A549 (cell line): Measurements from ENCODE around the gene ALG2. TPM values are rescaled to one million over a fixed set of nuclear protein-coding genes. Genes with fewer than 3 reads are reported as not detected.
"Not testable (repeated sequence)": the region's sequence is repeated elsewhere in the genome, so short reads cannot be mapped to it uniquely, and the experiment has no call there.

Experiments used
- ATAC-seq, 2 experiments: fragments of 200-7000 bp in 1 of 2; fragments of >200 bp in 1 of 2; cut with Nextera tagmentation in 1 of 2; cut with Tn5 transposase in 1 of 2; 3 replicates each; pipeline versions ENCODE4 v1.8.0 to v1.9.1; 2018 to 2020; ENCODE audit warnings: mild to moderate bottlenecking in 1 of 2, moderate library complexity in 1 of 2
- CTCF ChIA-PET: fragments of 300-600 bp; sonication (Branson Sonifier 250); formaldehyde crosslinking; extraction: SDS; loops from one replicate; lab custom pipeline; 2021; ENCODE audit warnings: antibody characterized with exemption, inconsistent platforms; lab: Yijun Ruan, JAX
- POLR2A ChIA-PET: fragments of 350-600 bp; formaldehyde crosslinking; extraction: SDS; loops from one replicate; lab custom pipeline; 2021; ENCODE audit warnings: antibody characterized with exemption, inconsistent platforms; lab: Yijun Ruan, JAX
- DNase-seq, 2 experiments: peaks; one replicate each; pipeline versions ENCODE4 v3.0.0 to v3.0.0-alpha.2; 2011 to 2016; ENCODE audit warnings: low read depth in 1 of 2, low spot score in 1 of 2
- FAIRE-seq: peaks from 2 replicates; lab custom pipeline; 2011; peaks lifted over from hg19 to GRCh38; lab: Jason Lieb, UNC
- H3K27ac ChIP-seq, 2 experiments: fragments of >200 bp; sonication (Bioruptor Twin); formaldehyde crosslinking; 3 replicates each; pipeline ENCODE4 v1.5.1; 2016 to 2017
- H3K4me1 ChIP-seq: fragments of >200 bp; sonication (Bioruptor Twin); formaldehyde crosslinking; 3 replicates; pipeline ENCODE4 v1.6.1; 2016
- H3K4me2 ChIP-seq: fragments of >200 bp; sonication (Bioruptor Twin); formaldehyde crosslinking; 3 replicates; pipeline ENCODE4 v1.6.1; 2016
- H3K4me3 ChIP-seq: fragments of >200 bp; sonication (Bioruptor Twin); formaldehyde crosslinking; 3 replicates; pipeline ENCODE4 v1.5.1; 2016
- H3K9me3 ChIP-seq: fragments of >200 bp; sonication (Bioruptor Twin); formaldehyde crosslinking; 3 replicates; pipeline ENCODE4 v1.6.1; 2016
- ATOH8 ChIP-seq: fragments of 250-450 bp; sonication (Bioruptor Pico); IDR thresholded peaks from 2 replicates; pipeline ENCODE4 v1.5.0; 2020; ENCODE audit warnings: low read depth, mild to moderate bottlenecking, moderate library complexity
- CBX8 ChIP-seq: fragments of 200-600 bp; sonication (generic); IDR thresholded peaks from 2 replicates; pipeline ENCODE4 v1.6.1; 2016
- CHD2 ChIP-seq: fragments of 150-350 bp; IDR thresholded peaks from 2 replicates; pipeline ENCODE4 v1.6.1; 2014; ENCODE audit warnings: low read length; ENCODE audit not compliant: partially characterized antibody
- E2F6 ChIP-seq: IDR thresholded peaks from 2 replicates; pipeline ENCODE4 v1.6.1; 2012; ENCODE audit warnings: low read depth, borderline replicate concordance
- EHMT2 ChIP-seq: fragments of 200-600 bp; sonication (generic); IDR thresholded peaks from 2 replicates; pipeline ENCODE4 v1.6.1; 2016; ENCODE audit warnings: antibody characterized with exemption, low read depth, mild to moderate bottlenecking, moderate library complexity
- FOSB ChIP-seq: fragments of 250-450 bp; sonication (Bioruptor Pico); IDR thresholded peaks from 2 replicates; pipeline ENCODE4 v1.5.0; 2020; ENCODE audit warnings: mild to moderate bottlenecking, moderate library complexity
- FOSL2 ChIP-seq, 2 experiments: fragments of 450-650 bp in 1 of 2; fragments of >200 bp in 1 of 2; sonication (Bioruptor Twin) in 1 of 2; formaldehyde crosslinking; IDR thresholded peaks; 2 replicates each; pipeline versions ENCODE4 v1.5.0 to v1.6.1; 2016 to 2020; ENCODE audit warnings: mild to moderate bottlenecking in 1 of 2, moderate library complexity in 1 of 2
- FOXS1 ChIP-seq: fragments of 250-450 bp; sonication (Bioruptor Pico); IDR thresholded peaks from 2 replicates; pipeline ENCODE4 v1.5.0; 2020; ENCODE audit warnings: mild to moderate bottlenecking, moderate library complexity
- TP53 ChIP-seq: fragments of 250-450 bp; sonication (Bioruptor Pico); IDR thresholded peaks from 2 replicates; pipeline ENCODE4 v1.5.0; 2021; ENCODE audit warnings: mild to moderate bottlenecking, moderate library complexity
- ZNF302 ChIP-seq: fragments of 250-450 bp; sonication (Bioruptor Pico); IDR thresholded peaks from 2 replicates; pipeline ENCODE4 v1.9.0; 2021; ENCODE audit warnings: inconsistent platforms, mild to moderate bottlenecking, moderate library complexity
- WGBS: methylation state at CpG from one replicate; pipeline ENCODE4 v1.1.6; 2017; ENCODE audit errors: missing lambda C conversion rate; 5-methylcytosine and 5-hydroxymethylcytosine counted together
- polyA plus RNA-seq, 4 experiments: library from polyadenylated mRNA; depleted of rRNA in 3 of 4; stranded (reverse); fragments of >200 nt; fragmentation: RNase III in 1 of 4; extraction: RNeasy Plus Mini Kit Qiagen cat#74134 plus additional on column Dnase treatment in 1 of 4; gene quantifications; 2 replicates in 3 of 4; 3 replicates in 1 of 4; pipeline ENCODE4 v1.2.3, GENCODE V29; 2011 to 2017
- TF ChIP-seq, protein P1 (sequence below): IDR thresholded peaks from 2 replicates; pipeline ENCODE4 v1.6.1; 2012
- TF ChIP-seq, protein P2 (sequence below): fragments of 200-600 bp; sonication (generic); IDR thresholded peaks from 2 replicates; pipeline ENCODE4 v1.6.1; 2016; ENCODE audit warnings: antibody characterized with exemption, mild to moderate bottlenecking, moderate library complexity
- TF ChIP-seq, protein P3 (sequence below): fragments of 150-350 bp; IDR thresholded peaks from 2 replicates; pipeline ENCODE4 v1.6.1; 2014; ENCODE audit warnings: low read depth, mild to moderate bottlenecking, low read length

ALG2 gene
- polyA plus RNA-seq, 2 of the 4 experiments (the other 2 are of a cell fraction): 26.6 to 76.3 TPM

DNA sequence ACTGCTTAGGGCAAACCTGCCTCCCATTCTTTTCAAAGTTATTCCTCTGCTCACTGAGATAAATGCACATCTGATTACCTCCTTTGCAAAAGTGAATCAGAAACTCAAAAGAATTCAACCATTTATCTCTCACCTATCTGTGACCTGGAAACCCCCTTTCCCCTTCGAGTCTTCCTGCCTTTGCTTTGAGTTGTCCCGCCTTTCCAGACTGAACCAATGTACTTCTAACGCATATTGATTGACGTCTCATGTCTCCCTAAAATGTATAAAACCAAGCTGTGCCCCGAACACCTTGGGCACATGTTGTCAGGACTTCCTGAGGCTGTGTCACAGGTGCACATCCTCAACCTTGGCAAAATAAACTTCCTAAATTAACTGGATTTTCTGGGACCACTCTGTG is 25.3 kb downstream of the ALG2 start:
- DNase-seq, H3K4me1 ChIP-seq, FAIRE-seq, H3K4me2 ChIP-seq, H3K4me3 ChIP-seq, ATAC-seq, H3K27ac ChIP-seq, POLR2A ChIA-PET, H3K9me3 ChIP-seq: not testable (repeated sequence)
- WGBS: 28% methylated on average over 5 of the region's 5 CpGs
- CTCF ChIA-PET: interaction anchor here (8.0 kb wide), 1 partner anchor 10 kb away, joined by 66 read pairs; no protein-coding TSS in a partner anchor

GRCh38 chr9:99193466-99193821 is 28.3 kb downstream of the ALG2 start:
- TF ChIP-seq, protein P1, sequence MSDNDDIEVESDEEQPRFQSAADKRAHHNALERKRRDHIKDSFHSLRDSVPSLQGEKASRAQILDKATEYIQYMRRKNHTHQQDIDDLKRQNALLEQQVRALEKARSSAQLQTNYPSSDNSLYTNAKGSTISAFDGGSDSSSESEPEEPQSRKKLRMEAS: no peak
- TF ChIP-seq FOSB (CRISPR knock-in tag): no peak
- no peak for TF ChIP-seq CBX8
- Histone ChIP-seq H3K4me3 (no peak overlapping the region), H3K9me3 (no peaks in the 10 kb centered on the region), H3K4me1 (no peaks in the 10 kb centered on the region), H3K27ac (no peak overlapping the region), H3K4me2 (no peak overlapping the region)
- FAIRE-seq (no peak), DNase-seq (no peak), ATAC-seq (no peak)
- WGBS: 49% methylated on average over 2 of the region's 2 CpGs
- CTCF ChIA-PET: interaction anchor here (8.0 kb wide), 1 partner anchor 7 kb away, joined by 66 read pairs; no protein-coding TSS in a partner anchor
- POLR2A ChIA-PET: no interaction called here

GRCh38 chr9:99192786-99193465 is 28.8 kb downstream of the ALG2 start:
- H3K9me3 ChIP-seq: no peaks in the 10 kb centered on the region
- H3K4me1 ChIP-seq: no peaks in the 10 kb centered on the region
- ChIA-PET POLR2A (no interaction called here), CTCF (interaction anchor here (8.0 kb wide), 1 partner anchor 6 kb away, joined by 66 read pairs; no protein-coding TSS in a partner anchor)
- ATAC-seq (peak; percentile 43 to 73; a peak in 3 of 6 replicates), DNase-seq (peak in 1 of 2 experiments; percentile 18), FAIRE-seq (no peak)
- no peak overlapping the region for H3K4me2 ChIP-seq
- 33% methylated on average over 5 of the region's 5 CpGs for WGBS
- no peak for TF ChIP-seq FOXS1 (CRISPR knock-in tag)
- TF ChIP-seq FOSL2 (IDR thresholded peaks at IDR 0.05): no peak
- TF ChIP-seq FOSL2 (CRISPR knock-in tag; IDR thresholded peaks at IDR 0.05): 0 out of 2 replicates have a peak, but pooled peaks have one; percentile 15
- TF ChIP-seq ZNF302: no peak
- TF ChIP-seq, protein P1: no peak
- H3K4me3 ChIP-seq: no peak overlapping the region
- H3K27ac ChIP-seq: no peak overlapping the region

- CTCF ChIA-PET: no interaction called here
- FAIRE-seq: no peak
These were observed 31.0 kb downstream of the ALG2 start for GRCh38 chr9:99190597-99191283.

GRCh38 chr9:99189887-99190596 is 31.7 kb downstream of the ALG2 start:
- ATAC-seq (no peak), FAIRE-seq (no peak), DNase-seq (no peak)
- 16% methylated on average over 8 of the region's 8 CpGs for WGBS
- POLR2A ChIA-PET: no interaction called here
- H3K4me1 ChIP-seq: no peaks in the 10 kb centered on the region
- H3K9me3 ChIP-seq: no peaks in the 10 kb centered on the region
- H3K4me3 ChIP-seq: no peak overlapping the region
- CTCF ChIA-PET: interaction anchor here (1.0 kb wide), 1 partner anchor 16 kb away, joined by 3 read pairs; no protein-coding TSS in a partner anchor
- no peak overlapping the region for H3K4me2 ChIP-seq
- no peak overlapping the region for H3K27ac ChIP-seq
- no peak for TF ChIP-seq E2F6
- no peak for TF ChIP-seq ATOH8
- TF ChIP-seq, protein P2, sequence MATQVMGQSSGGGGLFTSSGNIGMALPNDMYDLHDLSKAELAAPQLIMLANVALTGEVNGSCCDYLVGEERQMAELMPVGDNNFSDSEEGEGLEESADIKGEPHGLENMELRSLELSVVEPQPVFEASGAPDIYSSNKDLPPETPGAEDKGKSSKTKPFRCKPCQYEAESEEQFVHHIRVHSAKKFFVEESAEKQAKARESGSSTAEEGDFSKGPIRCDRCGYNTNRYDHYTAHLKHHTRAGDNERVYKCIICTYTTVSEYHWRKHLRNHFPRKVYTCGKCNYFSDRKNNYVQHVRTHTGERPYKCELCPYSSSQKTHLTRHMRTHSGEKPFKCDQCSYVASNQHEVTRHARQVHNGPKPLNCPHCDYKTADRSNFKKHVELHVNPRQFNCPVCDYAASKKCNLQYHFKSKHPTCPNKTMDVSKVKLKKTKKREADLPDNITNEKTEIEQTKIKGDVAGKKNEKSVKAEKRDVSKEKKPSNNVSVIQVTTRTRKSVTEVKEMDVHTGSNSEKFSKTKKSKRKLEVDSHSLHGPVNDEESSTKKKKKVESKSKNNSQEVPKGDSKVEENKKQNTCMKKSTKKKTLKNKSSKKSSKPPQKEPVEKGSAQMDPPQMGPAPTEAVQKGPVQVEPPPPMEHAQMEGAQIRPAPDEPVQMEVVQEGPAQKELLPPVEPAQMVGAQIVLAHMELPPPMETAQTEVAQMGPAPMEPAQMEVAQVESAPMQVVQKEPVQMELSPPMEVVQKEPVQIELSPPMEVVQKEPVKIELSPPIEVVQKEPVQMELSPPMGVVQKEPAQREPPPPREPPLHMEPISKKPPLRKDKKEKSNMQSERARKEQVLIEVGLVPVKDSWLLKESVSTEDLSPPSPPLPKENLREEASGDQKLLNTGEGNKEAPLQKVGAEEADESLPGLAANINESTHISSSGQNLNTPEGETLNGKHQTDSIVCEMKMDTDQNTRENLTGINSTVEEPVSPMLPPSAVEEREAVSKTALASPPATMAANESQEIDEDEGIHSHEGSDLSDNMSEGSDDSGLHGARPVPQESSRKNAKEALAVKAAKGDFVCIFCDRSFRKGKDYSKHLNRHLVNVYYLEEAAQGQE: no peak
- no peak for TF ChIP-seq CHD2
- TF ChIP-seq, protein P3, sequence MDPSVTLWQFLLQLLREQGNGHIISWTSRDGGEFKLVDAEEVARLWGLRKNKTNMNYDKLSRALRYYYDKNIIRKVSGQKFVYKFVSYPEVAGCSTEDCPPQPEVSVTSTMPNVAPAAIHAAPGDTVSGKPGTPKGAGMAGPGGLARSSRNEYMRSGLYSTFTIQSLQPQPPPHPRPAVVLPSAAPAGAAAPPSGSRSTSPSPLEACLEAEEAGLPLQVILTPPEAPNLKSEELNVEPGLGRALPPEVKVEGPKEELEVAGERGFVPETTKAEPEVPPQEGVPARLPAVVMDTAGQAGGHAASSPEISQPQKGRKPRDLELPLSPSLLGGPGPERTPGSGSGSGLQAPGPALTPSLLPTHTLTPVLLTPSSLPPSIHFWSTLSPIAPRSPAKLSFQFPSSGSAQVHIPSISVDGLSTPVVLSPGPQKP: no peak

More at GRCh38 chr9:99190597-99191283, 31.0 kb downstream of the ALG2 start:
- TF ChIP-seq TP53 (CRISPR knock-in tag) (no peak), CHD2 (no peak), EHMT2 (no peak)
- Histone ChIP-seq H3K9me3 (no peaks in the 10 kb centered on the region), H3K4me2 (no peak overlapping the region), H3K4me1 (no peaks in the 10 kb centered on the region), H3K4me3 (no peak overlapping the region), H3K27ac (no peak overlapping the region)
- DNase-seq: no peak
- ATAC-seq: no peak
- POLR2A ChIA-PET: no interaction called here
- WGBS: 33% methylated on average over 3 of the region's 3 CpGs
